HepG2 (cell line): ENCODE results near the gene NME7. TPM values are rescaled to one million over a fixed set of nuclear protein-coding genes. Genes with fewer than 3 reads are reported as not detected.

Source experiments
- AKAP8 ChIP-seq: sonication (generic); formaldehyde crosslinking; IDR thresholded peaks from 2 replicates; pipeline ENCODE4 v1.5.1; 2020; ENCODE audit warnings: mild to moderate bottlenecking, missing genetic modification reagents
- BORCS8-MEF2B ChIP-seq: sonication (generic); formaldehyde crosslinking; IDR thresholded peaks from 2 replicates; pipeline ENCODE4 v1.8.0; 2022; ENCODE audit warnings: mild to moderate bottlenecking, missing genetic modification reagents
- ERF ChIP-seq: IDR thresholded peaks from 2 replicates; pipeline ENCODE4 v1.6.1; 2018; ENCODE audit warnings: missing biosample characterization, missing genetic modification reagents
- NR2F2 ChIP-seq: IDR thresholded peaks from 2 replicates; pipeline ENCODE4 v1.6.1; 2012; ENCODE audit warnings: low read depth, inconsistent platforms, borderline replicate concordance
- SOX6 ChIP-seq, 2 experiments: fragments of 450-650 bp in 1 of 2; sonication (generic) in 1 of 2; formaldehyde crosslinking in 1 of 2; IDR thresholded peaks; 2 replicates each; pipeline versions ENCODE4 v1.4.0 to v1.6.1; 2017 to 2020; ENCODE audit warnings: antibody characterized with exemption in 1 of 2, mild to moderate bottlenecking in 1 of 2, missing genetic modification reagents in 1 of 2
- SP1 ChIP-seq, 2 experiments: fragments of 450-650 bp in 1 of 2; sonication (generic) in 1 of 2; formaldehyde crosslinking in 1 of 2; IDR thresholded peaks; 2 replicates each; pipeline versions ENCODE4 v1.4.0 to v1.6.1; 2016 to 2020; ENCODE audit warnings: missing genetic modification reagents in 1 of 2
- ZNF44 ChIP-seq: sonication (generic); formaldehyde crosslinking; IDR thresholded peaks from 2 replicates; pipeline ENCODE4 v1.5.1; 2020; ENCODE audit warnings: mild to moderate bottlenecking, missing genetic modification reagents
- polyA plus RNA-seq, 8 experiments: library from polyadenylated mRNA; depleted of rRNA in 3 of 8; stranded (reverse) in 7 of 8; unstranded in 1 of 8; fragments of >200 nt; fragmentation: Illumina TruSeq in 4 of 8; extraction: Trizol in 4 of 8; gene quantifications; 2 replicates each; pipeline versions ENCODE4 v1.2.1 to v1.2.3, GENCODE V29; 2011 to 2016; ENCODE audit warnings: low read depth in 4 of 8, missing spikeins in 1 of 8, mixed read lengths in 1 of 8; ENCODE audit not compliant: insufficient read depth in 1 of 8
- total RNA-seq, 5 experiments: library from RNA; depleted of rRNA; stranded (reverse); fragments of >200 nt; fragmentation: Illumina TruSeq; extraction: Trizol; gene quantifications; 2 replicates each; pipeline ENCODE4 v1.2.3, GENCODE V29; 2016; ENCODE audit warnings: low read depth in 1 of 5
- TF ChIP-seq, protein P1 (sequence below), 2 experiments: fragments of 450-650 bp in 1 of 2; sonication (generic) in 1 of 2; formaldehyde crosslinking in 1 of 2; IDR thresholded peaks; 2 replicates each; pipeline versions ENCODE4 v1.6.1 to v1.8.0; 2016 to 2022; ENCODE audit warnings: antibody characterized with exemption in 1 of 2, mild to moderate bottlenecking in 1 of 2, missing genetic modification reagents in 1 of 2
- TF ChIP-seq, protein P2 (sequence below): IDR thresholded peaks from 2 replicates; pipeline ENCODE4 v1.6.1; 2016; ENCODE audit warnings: low read depth
- TF ChIP-seq, protein P3 (sequence below): sonication (generic); formaldehyde crosslinking; IDR thresholded peaks from 2 replicates; pipeline ENCODE4 v1.4.0; 2020; ENCODE audit warnings: missing genetic modification reagents, mild to moderate bottlenecking, borderline replicate concordance
- TF ChIP-seq, protein P4 (sequence below): IDR thresholded peaks from 2 replicates; pipeline ENCODE4 v1.6.1; 2016; ENCODE audit warnings: missing compliant biosample characterization, missing genetic modification reagents, borderline replicate concordance

Gene NME7
- total and polyA plus RNA-seq, 2 of the 13 experiments (the other 11 are each of a cell fraction or from before 2014, with no cell fraction given), result 9.4 to 22.5 TPM

DNA sequence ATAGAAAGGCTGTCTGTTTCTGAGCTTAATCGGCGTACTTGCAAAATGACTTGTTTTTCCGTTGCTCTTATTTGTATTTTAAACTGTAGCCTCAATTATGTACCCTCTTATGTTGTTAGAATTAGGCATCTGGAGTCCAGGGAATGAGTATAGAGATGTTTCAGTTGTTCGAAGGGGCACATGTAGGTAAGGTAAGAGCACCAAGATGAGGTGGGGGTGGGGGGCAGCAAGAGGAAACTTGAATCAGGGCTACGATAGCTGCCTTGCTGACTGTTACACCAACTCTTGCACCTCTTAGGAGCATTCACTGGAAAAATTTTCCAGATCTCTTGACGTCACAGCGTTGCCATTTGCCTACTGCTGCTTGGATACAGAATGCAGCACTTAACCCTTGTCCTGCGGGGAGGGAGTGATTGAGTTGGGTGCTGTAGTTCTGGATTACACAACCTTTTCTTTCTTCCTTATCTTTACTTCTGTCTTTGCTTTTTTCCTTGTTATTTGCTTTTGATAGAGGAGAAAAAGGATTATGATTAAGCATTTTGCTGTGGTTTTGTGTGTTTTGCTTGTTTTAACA is 257.9 kb downstream of the NME7 start (continued):
- TF ChIP-seq, protein P1, sequence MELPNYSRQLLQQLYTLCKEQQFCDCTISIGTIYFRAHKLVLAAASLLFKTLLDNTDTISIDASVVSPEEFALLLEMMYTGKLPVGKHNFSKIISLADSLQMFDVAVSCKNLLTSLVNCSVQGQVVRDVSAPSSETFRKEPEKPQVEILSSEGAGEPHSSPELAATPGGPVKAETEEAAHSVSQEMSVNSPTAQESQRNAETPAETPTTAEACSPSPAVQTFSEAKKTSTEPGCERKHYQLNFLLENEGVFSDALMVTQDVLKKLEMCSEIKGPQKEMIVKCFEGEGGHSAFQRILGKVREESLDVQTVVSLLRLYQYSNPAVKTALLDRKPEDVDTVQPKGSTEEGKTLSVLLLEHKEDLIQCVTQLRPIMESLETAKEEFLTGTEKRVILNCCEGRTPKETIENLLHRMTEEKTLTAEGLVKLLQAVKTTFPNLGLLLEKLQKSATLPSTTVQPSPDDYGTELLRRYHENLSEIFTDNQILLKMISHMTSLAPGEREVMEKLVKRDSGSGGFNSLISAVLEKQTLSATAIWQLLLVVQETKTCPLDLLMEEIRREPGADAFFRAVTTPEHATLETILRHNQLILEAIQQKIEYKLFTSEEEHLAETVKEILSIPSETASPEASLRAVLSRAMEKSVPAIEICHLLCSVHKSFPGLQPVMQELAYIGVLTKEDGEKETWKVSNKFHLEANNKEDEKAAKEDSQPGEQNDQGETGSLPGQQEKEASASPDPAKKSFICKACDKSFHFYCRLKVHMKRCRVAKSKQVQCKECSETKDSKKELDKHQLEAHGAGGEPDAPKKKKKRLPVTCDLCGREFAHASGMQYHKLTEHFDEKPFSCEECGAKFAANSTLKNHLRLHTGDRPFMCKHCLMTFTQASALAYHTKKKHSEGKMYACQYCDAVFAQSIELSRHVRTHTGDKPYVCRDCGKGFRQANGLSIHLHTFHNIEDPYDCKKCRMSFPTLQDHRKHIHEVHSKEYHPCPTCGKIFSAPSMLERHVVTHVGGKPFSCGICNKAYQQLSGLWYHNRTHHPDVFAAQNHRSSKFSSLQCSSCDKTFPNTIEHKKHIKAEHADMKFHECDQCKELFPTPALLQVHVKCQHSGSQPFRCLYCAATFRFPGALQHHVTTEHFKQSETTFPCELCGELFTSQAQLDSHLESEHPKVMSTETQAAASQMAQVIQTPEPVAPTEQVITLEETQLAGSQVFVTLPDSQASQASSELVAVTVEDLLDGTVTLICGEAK (IDR thresholded peaks at IDR 0.05), result no peak
- TF ChIP-seq, protein P1 (CRISPR knock-in tag; IDR thresholded peaks at IDR 0.05), result no peak
- no peak for TF ChIP-seq ZNF44 (CRISPR knock-in tag)
- no peak for TF ChIP-seq BORCS8-MEF2B (CRISPR knock-in tag)
- no peak; the same call in 1 of the 2 replicates for TF ChIP-seq ERF (CRISPR knock-in tag)
- TF ChIP-seq SP1 (IDR thresholded peaks at IDR 0.05), result no peak
- TF ChIP-seq SP1 (CRISPR knock-in tag; IDR thresholded peaks at IDR 0.05), result no peak
- 0 out of 2 replicates have a peak, but pooled peaks have one; percentile 36 for TF ChIP-seq AKAP8
- TF ChIP-seq, protein P2, sequence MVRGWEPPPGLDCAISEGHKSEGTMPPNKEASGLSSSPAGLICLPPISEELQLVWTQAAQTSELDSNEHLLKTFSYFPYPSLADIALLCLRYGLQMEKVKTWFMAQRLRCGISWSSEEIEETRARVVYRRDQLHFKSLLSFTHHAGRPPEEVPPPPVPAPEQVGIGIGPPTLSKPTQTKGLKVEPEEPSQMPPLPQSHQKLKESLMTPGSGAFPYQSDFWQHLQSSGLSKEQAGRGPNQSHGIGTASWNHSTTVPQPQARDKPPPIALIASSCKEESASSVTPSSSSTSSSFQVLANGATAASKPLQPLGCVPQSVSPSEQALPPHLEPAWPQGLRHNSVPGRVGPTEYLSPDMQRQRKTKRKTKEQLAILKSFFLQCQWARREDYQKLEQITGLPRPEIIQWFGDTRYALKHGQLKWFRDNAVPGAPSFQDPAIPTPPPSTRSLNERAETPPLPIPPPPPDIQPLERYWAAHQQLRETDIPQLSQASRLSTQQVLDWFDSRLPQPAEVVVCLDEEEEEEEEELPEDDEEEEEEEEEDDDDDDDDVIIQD (CRISPR knock-in tag), result 0 out of 2 replicates have a peak, but pooled peaks have one; percentile 21
- TF ChIP-seq, protein P3, sequence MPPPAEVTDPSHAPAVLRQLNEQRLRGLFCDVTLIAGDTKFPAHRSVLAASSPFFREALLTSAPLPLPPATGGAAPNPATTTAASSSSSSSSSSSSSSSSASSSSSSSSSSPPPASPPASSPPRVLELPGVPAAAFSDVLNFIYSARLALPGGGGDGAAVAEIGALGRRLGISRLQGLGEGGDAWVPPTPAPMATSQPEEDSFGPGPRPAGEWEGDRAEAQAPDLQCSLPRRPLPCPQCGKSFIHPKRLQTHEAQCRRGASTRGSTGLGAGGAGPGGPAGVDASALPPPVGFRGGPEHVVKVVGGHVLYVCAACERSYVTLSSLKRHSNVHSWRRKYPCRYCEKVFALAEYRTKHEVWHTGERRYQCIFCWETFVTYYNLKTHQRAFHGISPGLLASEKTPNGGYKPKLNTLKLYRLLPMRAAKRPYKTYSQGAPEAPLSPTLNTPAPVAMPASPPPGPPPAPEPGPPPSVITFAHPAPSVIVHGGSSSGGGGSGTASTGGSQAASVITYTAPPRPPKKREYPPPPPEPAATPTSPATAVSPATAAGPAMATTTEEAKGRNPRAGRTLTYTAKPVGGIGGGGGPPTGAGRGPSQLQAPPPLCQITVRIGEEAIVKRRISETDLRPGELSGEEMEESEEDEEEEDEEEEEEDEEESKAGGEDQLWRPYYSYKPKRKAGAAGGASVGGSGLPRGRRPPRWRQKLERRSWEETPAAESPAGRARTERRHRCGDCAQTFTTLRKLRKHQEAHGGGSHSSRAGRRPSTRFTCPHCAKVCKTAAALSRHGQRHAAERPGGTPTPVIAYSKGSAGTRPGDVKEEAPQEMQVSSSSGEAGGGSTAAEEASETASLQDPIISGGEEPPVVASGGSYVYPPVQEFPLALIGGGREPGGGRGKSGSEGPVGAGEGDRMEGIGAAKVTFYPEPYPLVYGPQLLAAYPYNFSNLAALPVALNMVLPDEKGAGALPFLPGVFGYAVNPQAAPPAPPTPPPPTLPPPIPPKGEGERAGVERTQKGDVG (CRISPR knock-in tag), result no peak
- 0 out of 2 replicates have a peak, but pooled peaks have one; percentile 26 for TF ChIP-seq NR2F2
- no peak for TF ChIP-seq SOX6 (IDR thresholded peaks at IDR 0.05)
- peak; percentile 82 for TF ChIP-seq SOX6 (CRISPR knock-in tag; IDR thresholded peaks at IDR 0.05)
- TF ChIP-seq, protein P4, sequence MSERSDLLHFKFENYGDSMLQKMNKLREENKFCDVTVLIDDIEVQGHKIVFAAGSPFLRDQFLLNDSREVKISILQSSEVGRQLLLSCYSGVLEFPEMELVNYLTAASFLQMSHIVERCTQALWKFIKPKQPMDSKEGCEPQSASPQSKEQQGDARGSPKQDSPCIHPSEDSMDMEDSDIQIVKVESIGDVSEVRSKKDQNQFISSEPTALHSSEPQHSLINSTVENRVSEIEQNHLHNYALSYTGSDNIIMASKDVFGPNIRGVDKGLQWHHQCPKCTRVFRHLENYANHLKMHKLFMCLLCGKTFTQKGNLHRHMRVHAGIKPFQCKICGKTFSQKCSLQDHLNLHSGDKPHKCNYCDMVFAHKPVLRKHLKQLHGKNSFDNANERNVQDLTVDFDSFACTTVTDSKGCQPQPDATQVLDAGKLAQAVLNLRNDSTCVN (CRISPR knock-in tag), result 0 out of 2 replicates have a peak, but pooled peaks have one; percentile 48
